HEK293 (cell line): ENCODE measurements around the gene MRNIP.

Experiments used
- SP2 ChIP-seq: fragments of 450-650 bp; formaldehyde crosslinking; IDR thresholded peaks from 2 replicates; pipeline ENCODE4 v1.5.1; 2016; ENCODE audit warnings: missing biosample characterization, missing genetic modification characterization
- ZBTB17 ChIP-seq: fragments of 450-650 bp; formaldehyde crosslinking; IDR thresholded peaks from 2 replicates; pipeline ENCODE4 v1.5.1; 2016; ENCODE audit warnings: missing biosample characterization, missing genetic modification characterization
- ZNF202 ChIP-seq: fragments of 450-650 bp; formaldehyde crosslinking; IDR thresholded peaks from 2 replicates; pipeline ENCODE4 v1.5.1; 2016; ENCODE audit warnings: missing biosample characterization, missing genetic modification characterization, borderline replicate concordance
- ZNF510 ChIP-seq: fragments of 450-650 bp; formaldehyde crosslinking; IDR thresholded peaks from 2 replicates; pipeline ENCODE4 v1.5.1; 2018; ENCODE audit warnings: mild to moderate bottlenecking, missing genetic modification characterization, missing biosample characterization; ENCODE audit not compliant: insufficient replicate concordance

DNA sequence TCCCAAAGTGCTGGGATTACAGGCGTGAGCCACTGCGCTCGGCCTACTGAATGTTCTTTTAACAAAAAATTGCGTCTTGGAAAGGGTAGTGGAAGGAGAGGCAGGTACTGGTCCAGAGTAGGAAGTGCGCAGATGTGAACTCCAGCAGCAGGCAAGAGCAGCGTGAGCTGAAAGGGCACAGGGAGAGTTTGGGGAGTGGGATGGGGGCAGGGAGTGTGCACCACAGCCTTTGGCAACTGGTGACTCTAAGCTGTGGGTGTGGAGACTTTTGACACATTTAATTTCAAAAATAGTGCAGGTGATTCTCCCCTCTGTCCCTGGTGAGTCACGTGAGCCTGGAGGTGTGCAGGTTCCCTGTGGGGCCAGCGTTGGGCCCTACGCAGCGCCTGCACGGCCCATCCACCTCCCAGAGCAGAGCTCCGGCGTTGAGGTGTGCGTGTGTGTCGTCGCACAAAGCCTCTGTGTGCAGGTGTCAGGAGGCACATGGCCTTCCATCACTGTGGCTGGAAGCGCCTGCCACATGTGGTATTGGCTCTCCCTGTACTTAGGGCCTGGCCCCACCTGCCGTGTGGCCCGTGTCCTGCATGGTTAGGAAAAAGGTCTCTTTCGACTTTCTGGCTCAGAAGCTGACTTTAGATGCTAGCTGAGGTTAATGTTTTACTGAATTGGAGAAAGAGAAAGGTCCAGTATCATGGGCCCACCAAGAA is 26.4 kb downstream of the MRNIP start:
- TF ChIP-seq SP2 (tag by site-specific recombination) (no peak), ZBTB17 (no peak), ZNF510 (no peak), ZNF202 (tag by site-specific recombination) (no peak)
